ENCODE measurements around the gene GATAD2A.
A peak's percentile ranks its signal among the peaks of the same experiment; 100 is the strongest.

GATAD2A gene

GRCh38 chr19:19416280-19416679, 10.8 kb downstream of the GATAD2A start:
- no peak for TF ChIP-seq CTCF (IDR thresholded peaks at IDR 0.05)
- no peaks in the 10 kb centered on the region for H3K27me3 ChIP-seq
- no peaks in the 10 kb centered on the region for H3K9me3 ChIP-seq
- H3K4me1 ChIP-seq (ENCODE audit: control insufficient read depth in 1 of 2, insufficient read depth in 1 of 2, low read depth in 1 of 2, low read length in 1 of 2): peaks cover 59 to 63% of the 10 kb centered on the region in 2 experiments
- no peaks in the 10 kb centered on the region for H3K36me3 ChIP-seq
- peak overlapping the region; percentile 35 for H3K27ac ChIP-seq
- H3K4me3 ChIP-seq (ENCODE audit: low read depth in 1 of 2, low read length in 1 of 2): no peak overlapping the region

GRCh38 chr19:19417046-19417445, 11.6 kb downstream of the GATAD2A start:
- TF ChIP-seq CTCF (IDR thresholded peaks at IDR 0.05): no peak
- Histone ChIP-seq H3K4me1 (ENCODE audit: control insufficient read depth in 1 of 2, insufficient read depth in 1 of 2, low read depth in 1 of 2, low read length in 1 of 2) (peaks cover 60 to 71% of the 10 kb centered on the region in 2 experiments), H3K36me3 (no peaks in the 10 kb centered on the region), H3K27me3 (no peaks in the 10 kb centered on the region), H3K9me3 (no peaks in the 10 kb centered on the region), H3K4me3 (ENCODE audit: low read depth in 1 of 2, low read length in 1 of 2) (no peak overlapping the region), H3K27ac (no peak overlapping the region)

- no peak for TF ChIP-seq CTCF (IDR thresholded peaks at IDR 0.05)
- Histone ChIP-seq H3K4me3 (ENCODE audit: low read depth in 1 of 2, low read length in 1 of 2) (no peak overlapping the region), H3K27me3 (no peaks in the 10 kb centered on the region), H3K4me1 (ENCODE audit: control insufficient read depth in 1 of 2, insufficient read depth in 1 of 2, low read depth in 1 of 2, low read length in 1 of 2) (peaks cover 60 to 75% of the 10 kb centered on the region in 2 experiments), H3K27ac (peak overlapping the region; percentile 78), H3K36me3 (no peaks in the 10 kb centered on the region), H3K9me3 (no peaks in the 10 kb centered on the region)
Observed at GRCh38 chr19:19417628-19418245, 12.3 kb downstream of the GATAD2A start.

GRCh38 chr19:19418555-19419260, 13.2 kb downstream of the GATAD2A start:
- peaks cover 58 to 74% of the 10 kb centered on the region in 2 experiments for H3K4me1 ChIP-seq (ENCODE audit: control insufficient read depth in 1 of 2, insufficient read depth in 1 of 2, low read depth in 1 of 2, low read length in 1 of 2)
- H3K4me3 ChIP-seq (ENCODE audit: low read depth in 1 of 2, low read length in 1 of 2): peak overlapping the region in 1 of 2 experiments; percentile 17
- H3K27me3 ChIP-seq: no peaks in the 10 kb centered on the region
- no peaks in the 10 kb centered on the region for H3K9me3 ChIP-seq
- TF ChIP-seq CTCF (IDR thresholded peaks at IDR 0.05): no peak
- H3K27ac ChIP-seq: peak overlapping the region; percentile 78
- no peaks in the 10 kb centered on the region for H3K36me3 ChIP-seq

GRCh38 chr19:19420570-19421298, 15.3 kb downstream of the GATAD2A start:
- Histone ChIP-seq H3K36me3 (no peaks in the 10 kb centered on the region), H3K4me3 (ENCODE audit: low read depth in 1 of 2, low read length in 1 of 2) (no peak overlapping the region), H3K4me1 (ENCODE audit: control insufficient read depth in 1 of 2, insufficient read depth in 1 of 2, low read depth in 1 of 2, low read length in 1 of 2) (peaks cover 47 to 58% of the 10 kb centered on the region in 2 experiments), H3K27ac (peak overlapping the region; percentile 76), H3K27me3 (no peaks in the 10 kb centered on the region), H3K9me3 (no peaks in the 10 kb centered on the region)
- no peak for TF ChIP-seq CTCF (IDR thresholded peaks at IDR 0.05)

Measured in neutrophil (primary cell).